Mononuclear cell (primary cell): ENCODE data around the gene SOX18. TPM values are rescaled to one million over a fixed set of nuclear protein-coding genes. Genes with fewer than 3 reads are reported as not detected.

Experiments
- H3K27me3 ChIP-seq: 2 replicates; pipeline ENCODE4 v1.6.0; 2011; ENCODE audit warnings: low read length, control low read depth; ENCODE audit not compliant: insufficient read depth
- H3K4me1 ChIP-seq: 2 replicates; pipeline ENCODE4 v1.5.1; 2011; ENCODE audit warnings: mild to moderate bottlenecking, low read length, control low read depth; ENCODE audit not compliant: insufficient read depth
- H3K4me3 ChIP-seq: 2 replicates; pipeline ENCODE4 v1.5.1; 2011; ENCODE audit warnings: mild to moderate bottlenecking, low read length, moderate library complexity
- H3K9me3 ChIP-seq: 2 replicates; pipeline ENCODE4 v1.5.1; 2011; ENCODE audit warnings: low read depth, mild to moderate bottlenecking, control low read depth, low read length
- total RNA-seq: library from RNA; depleted of rRNA; stranded (reverse); fragments of >200 nt; gene quantifications from one replicate; pipeline ENCODE4 v1.2.3, GENCODE V29; 2012

The SOX18 gene
- total RNA-seq, 1 donor, result not detected

GRCh38 chr20:64043768-64044167 is 5.7 kb downstream of the SOX18 start:
- peaks cover 26% of the 10 kb centered on the region for H3K4me1 ChIP-seq
- peaks cover 31% of the 10 kb centered on the region for H3K27me3 ChIP-seq
- H3K9me3 ChIP-seq, result no peaks in the 10 kb centered on the region
- H3K4me3 ChIP-seq, result no peak overlapping the region

- Histone ChIP-seq H3K4me1 (peaks cover 40% of the 10 kb centered on the region), H3K27me3 (peaks cover 30% of the 10 kb centered on the region), H3K4me3 (peak overlapping the region; percentile 43), H3K9me3 (no peaks in the 10 kb centered on the region)
Observed at GRCh38 chr20:64042054-64042781, 7.2 kb downstream of the SOX18 start.

GRCh38 chr20:64041781-64042053 is 7.7 kb downstream of the SOX18 start:
- peak overlapping the region; percentile 43 for H3K4me3 ChIP-seq
- H3K9me3 ChIP-seq, result no peaks in the 10 kb centered on the region
- peaks cover 31% of the 10 kb centered on the region for H3K27me3 ChIP-seq
- peaks cover 45% of the 10 kb centered on the region for H3K4me1 ChIP-seq

- no peak overlapping the region for H3K4me3 ChIP-seq
- peaks cover 29% of the 10 kb centered on the region for H3K27me3 ChIP-seq
Observed at GRCh38 chr20:64041040-64041780, 8.2 kb downstream of the SOX18 start.

GRCh38 chr20:64040231-64041039 is 9.0 kb downstream of the SOX18 start:
- H3K4me1 ChIP-seq, result peaks cover 58% of the 10 kb centered on the region

More at GRCh38 chr20:64041040-64041780, 8.2 kb downstream of the SOX18 start:
- peaks cover 50% of the 10 kb centered on the region for H3K4me1 ChIP-seq
- H3K9me3 ChIP-seq, result no peaks in the 10 kb centered on the region

GRCh38 chr20:64039293-64040160 is 9.9 kb downstream of the SOX18 start:
- Histone ChIP-seq H3K9me3 (no peaks in the 10 kb centered on the region), H3K27me3 (peaks cover 26% of the 10 kb centered on the region), H3K4me1 (peaks cover 65% of the 10 kb centered on the region), H3K4me3 (no peak overlapping the region)

More at GRCh38 chr20:64040231-64041039, 9.0 kb downstream of the SOX18 start:
- Histone ChIP-seq H3K4me3 (no peak overlapping the region), H3K27me3 (peaks cover 26% of the 10 kb centered on the region), H3K9me3 (no peaks in the 10 kb centered on the region)

- Histone ChIP-seq H3K9me3 (no peaks in the 10 kb centered on the region), H3K27me3 (peaks cover 26% of the 10 kb centered on the region), H3K4me3 (peak overlapping the region; percentile 44), H3K4me1 (peaks cover 71% of the 10 kb centered on the region)
Observed at GRCh38 chr20:64038565-64039292, 10.7 kb downstream of the SOX18 start.

- H3K4me1 ChIP-seq, result peaks cover 71% of the 10 kb centered on the region
- H3K4me3 ChIP-seq, result peak overlapping the region; percentile 44
- H3K9me3 ChIP-seq, result no peaks in the 10 kb centered on the region
- H3K27me3 ChIP-seq, result peaks cover 26% of the 10 kb centered on the region
Observed at GRCh38 chr20:64038224-64038564, 11.2 kb downstream of the SOX18 start.

GRCh38 chr20:64037498-64038213 is 11.8 kb downstream of the SOX18 start:
- H3K9me3 ChIP-seq, result no peaks in the 10 kb centered on the region
- H3K4me1 ChIP-seq, result peaks cover 71% of the 10 kb centered on the region
- H3K4me3 ChIP-seq, result no peak overlapping the region
- H3K27me3 ChIP-seq, result peaks cover 26% of the 10 kb centered on the region

GRCh38 chr20:64037199-64037497 is 12.3 kb downstream of the SOX18 start:
- peaks cover 26% of the 10 kb centered on the region for H3K27me3 ChIP-seq
- no peak overlapping the region for H3K4me3 ChIP-seq
- peaks cover 68% of the 10 kb centered on the region for H3K4me1 ChIP-seq
- H3K9me3 ChIP-seq, result no peaks in the 10 kb centered on the region

GRCh38 chr20:64036346-64037198 is 12.9 kb downstream of the SOX18 start:
- H3K9me3 ChIP-seq, result no peaks in the 10 kb centered on the region
- H3K4me1 ChIP-seq, result peaks cover 63% of the 10 kb centered on the region
- H3K27me3 ChIP-seq, result peaks cover 23% of the 10 kb centered on the region
- no peak overlapping the region for H3K4me3 ChIP-seq

- Histone ChIP-seq H3K4me3 (no peak within 1 kb of the TSS), H3K27me3 (peaks cover 18% of the 10 kb centered on the region), H3K4me1 (peaks cover 58% of the 10 kb centered on the region), H3K9me3 (no peaks in the 10 kb centered on the region)
Observed at GRCh38 chr20:64035933-64036345, 13.5 kb downstream of the SOX18 start, which contains the start of gene C20orf204. Gene C20orf204 (plus strand): TSS chr20:64036182. CDS start chr20:64036324, 142 bp downstream.
